ENCODE measurements around the gene SMLR1. TPM values are rescaled to one million over a fixed set of nuclear protein-coding genes. Genes with fewer than 3 reads are reported as not detected.

Gene SMLR1
- total and polyA plus RNA-seq, 2 donors (not counting 3 experiments of a cell fraction or from before 2014, with no cell fraction given), result not detected

GRCh38 chr6:130787726-130788500 is 39.3 kb upstream of the SMLR1 start:
- Histone ChIP-seq H3K27me3 (ENCODE audit: control insufficient read depth in 2 of 2, insufficient read depth in 2 of 2, low read length in 2 of 2) (peaks cover 0 to 5% of the 10 kb centered on the region in 2 experiments), H3K79me2 (ENCODE audit: control insufficient read depth, insufficient read depth, low read length) (no peaks in the 10 kb centered on the region), H3K4me2 (ENCODE audit: insufficient read depth, low read length) (no peak overlapping the region), H3K27ac (ENCODE audit: insufficient read depth, low read depth, low read length) (no peak overlapping the region), H3K4me1 (ENCODE audit: control insufficient read depth, extremely low read depth, insufficient read depth, low read length) (no peaks in the 10 kb centered on the region), H2AFZ (ENCODE audit: low read depth, low read length) (no peak overlapping the region), H3K9ac (replicated peaks; ENCODE audit: extremely low read depth, insufficient read depth, low read length) (no peak overlapping the region), H3K36me3 (ENCODE audit: control insufficient read depth in 2 of 2, extremely low read depth in 1 of 2, insufficient read depth in 2 of 2, low read length in 2 of 2) (no peaks in the 10 kb centered on the region), H3K4me3 (replicated peaks in 1 of 3; ENCODE audit: insufficient read depth in 1 of 3, low read depth in 1 of 3, low read length in 3 of 3) (no peak overlapping the region), H4K20me1 (replicated peaks; ENCODE audit: control insufficient read depth, extremely low read depth, insufficient read depth, low read length) (no peaks in the 10 kb centered on the region), H3K9me1 (replicated peaks; ENCODE audit: control insufficient read depth, extremely low read depth, insufficient read depth, low read length) (no peaks in the 10 kb centered on the region), H3K9me3 (replicated peaks; ENCODE audit: control insufficient read depth, insufficient read depth, low read length) (no peaks in the 10 kb centered on the region)
- no TSS peak for BruUV-seq (replicated peaks)
- TF ChIP-seq MAX (IDR thresholded peaks at IDR 0.05; ENCODE audit: insufficient read depth, insufficient read length) (no peak), FOS (IDR thresholded peaks at IDR 0.05; ENCODE audit: borderline replicate concordance, insufficient read depth, low read length) (no peak), EZH2 (IDR thresholded peaks at IDR 0.05; ENCODE audit: borderline replicate concordance, low read depth, low read length, severe bottlenecking) (no peak), POLR2A (IDR thresholded peaks at IDR 0.05; ENCODE audit: low read depth, low read length) (no peak), JUN (IDR thresholded peaks at IDR 0.05; ENCODE audit: borderline replicate concordance, insufficient read depth, insufficient read length, low read depth) (no peak), POLR2AphosphoS5 (IDR thresholded peaks at IDR 0.05; ENCODE audit: insufficient read depth, low read depth, low read length) (no peak), GATA2 (IDR thresholded peaks at IDR 0.05; ENCODE audit: insufficient read depth, insufficient read length, low read depth, low read length) (no peak), MYC (IDR thresholded peaks at IDR 0.05; ENCODE audit: low read depth, low read length) (no peak)
- TF ChIP-seq, protein P1, sequence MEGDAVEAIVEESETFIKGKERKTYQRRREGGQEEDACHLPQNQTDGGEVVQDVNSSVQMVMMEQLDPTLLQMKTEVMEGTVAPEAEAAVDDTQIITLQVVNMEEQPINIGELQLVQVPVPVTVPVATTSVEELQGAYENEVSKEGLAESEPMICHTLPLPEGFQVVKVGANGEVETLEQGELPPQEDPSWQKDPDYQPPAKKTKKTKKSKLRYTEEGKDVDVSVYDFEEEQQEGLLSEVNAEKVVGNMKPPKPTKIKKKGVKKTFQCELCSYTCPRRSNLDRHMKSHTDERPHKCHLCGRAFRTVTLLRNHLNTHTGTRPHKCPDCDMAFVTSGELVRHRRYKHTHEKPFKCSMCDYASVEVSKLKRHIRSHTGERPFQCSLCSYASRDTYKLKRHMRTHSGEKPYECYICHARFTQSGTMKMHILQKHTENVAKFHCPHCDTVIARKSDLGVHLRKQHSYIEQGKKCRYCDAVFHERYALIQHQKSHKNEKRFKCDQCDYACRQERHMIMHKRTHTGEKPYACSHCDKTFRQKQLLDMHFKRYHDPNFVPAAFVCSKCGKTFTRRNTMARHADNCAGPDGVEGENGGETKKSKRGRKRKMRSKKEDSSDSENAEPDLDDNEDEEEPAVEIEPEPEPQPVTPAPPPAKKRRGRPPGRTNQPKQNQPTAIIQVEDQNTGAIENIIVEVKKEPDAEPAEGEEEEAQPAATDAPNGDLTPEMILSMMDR (IDR thresholded peaks at IDR 0.05; ENCODE audit: extremely low read depth in 1 of 2, insufficient read depth in 1 of 2, low read depth in 1 of 2, low read length in 2 of 2), result no peak
- ChIA-PET CTCF (no interaction called here), POLR2A (no interaction called here)
- intact Hi-C loops (cut with micrococcal nuclease) (no loop called here), dilution Hi-C loops (cut with MboI; ENCODE audit: extremely low pct_ligation_motif_present, low sequenced_read_pairs) (no loop called here)
- no peak for FAIRE-seq
- no peak for DNase-seq (ENCODE audit: low read depth, low spot score)
